ENCODE results near the gene GREB1.
A peak's percentile ranks its signal among the peaks of the same experiment; 100 is the strongest.

The GREB1 gene

DNA sequence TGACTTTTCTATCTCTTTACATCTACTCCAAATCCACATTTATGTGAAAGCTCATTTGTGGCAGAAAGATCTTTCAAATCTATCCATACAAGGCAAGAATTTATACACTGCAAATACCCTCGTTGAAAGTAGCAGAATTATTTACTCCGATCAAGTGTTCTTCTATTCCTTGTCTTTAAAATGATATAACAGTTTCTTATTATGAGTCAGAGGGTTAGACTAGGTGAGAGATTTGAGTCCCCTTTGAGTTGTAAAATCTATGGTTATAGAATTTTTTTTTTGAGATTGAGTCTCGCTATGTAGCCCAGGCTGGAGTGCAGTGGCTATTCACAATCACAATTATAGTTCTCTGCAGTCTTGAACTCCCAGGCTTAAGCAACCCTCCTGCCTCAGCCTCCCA is 5.6 kb upstream of the GREB1 start:
- H3K4me1 ChIP-seq (ENCODE audit: control extremely low read depth in 1 of 4, control insufficient read depth in 4 of 4, insufficient read depth in 4 of 4, low read length in 3 of 4), result no peaks in the 10 kb centered on the region
- H3K36me3 ChIP-seq (ENCODE audit: control insufficient read depth in 4 of 4, insufficient read depth in 4 of 4, low read length in 3 of 4), result no peaks in the 10 kb centered on the region
- peaks cover 0 to 21% (median 8%) of the 10 kb centered on the region in 5 experiments for H3K27me3 ChIP-seq (replicated peaks in 2 of 5; ENCODE audit: control insufficient read depth in 4 of 5, insufficient read depth in 5 of 5, low read length in 4 of 5)
- WGBS (ENCODE audit: insufficient coverage), result no CpG with 5 or more reads among the region's 3 CpGs
- H3K9me3 ChIP-seq (ENCODE audit: control extremely low read depth in 1 of 5, control insufficient read depth in 4 of 5, insufficient read depth in 2 of 5, low read depth in 1 of 5, low read length in 4 of 5), result no peaks in the 10 kb centered on the region
- ChIA-PET CTCF (no interaction called here), POLR2A (no interaction called here)
- no peak overlapping the region for H3K27ac ChIP-seq (ENCODE audit: insufficient read depth in 1 of 2, low read depth in 1 of 2, low read length in 2 of 2, poor library complexity in 1 of 2, severe bottlenecking in 2 of 2)
- no peak for DNase-seq
- H3K4me3 ChIP-seq (ENCODE audit: control insufficient read depth in 1 of 7, extremely low read depth in 1 of 7, insufficient read depth in 4 of 7, low read depth in 2 of 7, low read length in 6 of 7), result no peak overlapping the region

DNA sequence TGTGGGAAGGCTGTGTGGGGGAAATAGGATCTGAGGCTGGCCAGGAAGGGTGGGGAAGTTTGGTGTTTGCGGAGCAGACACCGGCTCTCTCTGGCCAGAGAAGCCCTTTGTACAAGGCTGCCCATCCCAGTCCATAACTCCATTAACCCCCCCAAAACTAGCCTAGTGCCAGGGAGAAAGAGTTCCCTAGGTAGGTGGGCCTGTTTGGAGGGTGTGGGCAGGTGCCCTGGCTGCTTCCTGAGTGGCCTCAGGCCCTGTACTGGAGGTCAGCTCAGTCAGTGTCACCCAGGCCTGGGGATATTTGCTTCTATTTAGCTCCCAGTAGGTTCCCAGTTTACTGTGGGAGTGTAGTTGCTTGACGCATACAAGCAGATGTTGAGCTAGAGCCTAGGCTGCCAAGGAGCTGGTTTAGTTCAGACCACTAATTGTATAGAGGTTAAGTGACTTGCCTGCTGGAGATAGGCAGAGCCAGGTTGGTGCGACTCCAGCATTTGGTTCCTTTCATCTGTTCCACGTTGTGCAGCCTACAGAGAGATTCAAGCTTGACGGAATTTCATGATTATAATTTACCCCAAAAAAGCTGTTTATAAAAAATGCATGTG is 2.9 kb upstream of the GREB1 start:
- peaks cover 0 to 44% (median 8%) of the 10 kb centered on the region in 5 experiments for H3K27me3 ChIP-seq (replicated peaks in 2 of 5; ENCODE audit: control insufficient read depth in 4 of 5, insufficient read depth in 5 of 5, low read length in 4 of 5)
- no peak for DNase-seq
- WGBS (ENCODE audit: insufficient coverage), result 100% methylated on average over 2 of the region's 6 CpGs
- no peaks in the 10 kb centered on the region for H3K36me3 ChIP-seq (ENCODE audit: control insufficient read depth in 4 of 4, insufficient read depth in 4 of 4, low read length in 3 of 4)
- no peak overlapping the region for H3K27ac ChIP-seq (ENCODE audit: insufficient read depth in 1 of 2, low read depth in 1 of 2, low read length in 2 of 2, poor library complexity in 1 of 2, severe bottlenecking in 2 of 2)
- H3K9me3 ChIP-seq (ENCODE audit: control extremely low read depth in 1 of 5, control insufficient read depth in 4 of 5, insufficient read depth in 2 of 5, low read depth in 1 of 5, low read length in 4 of 5), result no peaks in the 10 kb centered on the region
- no peaks in the 10 kb centered on the region for H3K4me1 ChIP-seq (ENCODE audit: control extremely low read depth in 1 of 4, control insufficient read depth in 4 of 4, insufficient read depth in 4 of 4, low read length in 3 of 4)
- H3K4me3 ChIP-seq (ENCODE audit: control insufficient read depth in 1 of 7, extremely low read depth in 1 of 7, insufficient read depth in 4 of 7, low read depth in 2 of 7, low read length in 6 of 7), result no peak overlapping the region
- POLR2A ChIA-PET, result no interaction called here
- CTCF ChIA-PET, result interaction anchor here (1.5 kb wide), 1 partner anchor 51 kb away, joined by 5 read pairs; no protein-coding TSS in a partner anchor

DNA sequence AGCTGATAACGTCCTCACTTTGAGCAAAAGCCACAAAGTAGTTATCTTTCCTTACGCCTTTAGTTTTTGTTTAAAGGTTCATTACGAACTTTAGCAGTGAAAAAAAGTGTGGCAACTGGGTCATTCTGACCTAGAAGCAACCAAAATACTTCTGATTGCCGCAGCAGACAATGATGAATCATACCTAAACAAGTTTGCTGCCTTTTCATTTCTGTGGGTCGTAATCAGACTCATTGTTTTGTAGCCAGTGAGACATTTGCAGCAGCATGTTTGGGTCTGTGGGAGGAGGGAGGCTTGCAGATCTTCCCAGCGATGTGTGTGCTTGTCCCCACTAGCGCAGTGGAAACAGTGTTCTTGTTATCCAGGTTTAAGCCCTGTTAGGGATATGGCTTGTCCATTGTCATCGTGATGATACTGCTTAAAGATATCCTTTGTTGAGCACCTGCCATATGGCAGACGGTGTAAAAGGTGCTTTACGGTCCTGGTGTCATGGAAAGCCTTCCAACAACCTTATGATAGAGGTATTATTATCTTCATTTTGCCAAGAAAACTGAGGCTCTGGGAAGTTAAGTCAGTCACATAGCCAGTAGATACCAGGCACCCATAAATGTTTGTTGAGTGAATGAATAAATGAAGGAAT is 1.3 kb upstream of the GREB1 start:
- Histone ChIP-seq H3K4me1 (ENCODE audit: control extremely low read depth in 1 of 4, control insufficient read depth in 4 of 4, insufficient read depth in 4 of 4, low read length in 3 of 4) (no peaks in the 10 kb centered on the region), H3K4me3 (ENCODE audit: control insufficient read depth in 1 of 7, extremely low read depth in 1 of 7, insufficient read depth in 4 of 7, low read depth in 2 of 7, low read length in 6 of 7) (no peak overlapping the region), H3K27ac (ENCODE audit: insufficient read depth in 1 of 2, low read depth in 1 of 2, low read length in 2 of 2, poor library complexity in 1 of 2, severe bottlenecking in 2 of 2) (no peak overlapping the region), H3K27me3 (replicated peaks in 2 of 5; ENCODE audit: control insufficient read depth in 4 of 5, insufficient read depth in 5 of 5, low read length in 4 of 5) (peaks cover 0 to 51% (median 10%) of the 10 kb centered on the region in 5 experiments), H3K36me3 (ENCODE audit: control insufficient read depth in 4 of 4, insufficient read depth in 4 of 4, low read length in 3 of 4) (no peaks in the 10 kb centered on the region), H3K9me3 (ENCODE audit: control extremely low read depth in 1 of 5, control insufficient read depth in 4 of 5, insufficient read depth in 2 of 5, low read depth in 1 of 5, low read length in 4 of 5) (no peaks in the 10 kb centered on the region)
- WGBS (ENCODE audit: insufficient coverage), result 76% methylated on average over 9 of the region's 10 CpGs
- peak in 2 of 3 donors; percentile 3 to 21 for DNase-seq
- ChIA-PET POLR2A (no interaction called here), CTCF (interaction anchor here (2.5 kb wide), 1 partner anchor 49 kb away, joined by 10 read pairs; no protein-coding TSS in a partner anchor)

DNA sequence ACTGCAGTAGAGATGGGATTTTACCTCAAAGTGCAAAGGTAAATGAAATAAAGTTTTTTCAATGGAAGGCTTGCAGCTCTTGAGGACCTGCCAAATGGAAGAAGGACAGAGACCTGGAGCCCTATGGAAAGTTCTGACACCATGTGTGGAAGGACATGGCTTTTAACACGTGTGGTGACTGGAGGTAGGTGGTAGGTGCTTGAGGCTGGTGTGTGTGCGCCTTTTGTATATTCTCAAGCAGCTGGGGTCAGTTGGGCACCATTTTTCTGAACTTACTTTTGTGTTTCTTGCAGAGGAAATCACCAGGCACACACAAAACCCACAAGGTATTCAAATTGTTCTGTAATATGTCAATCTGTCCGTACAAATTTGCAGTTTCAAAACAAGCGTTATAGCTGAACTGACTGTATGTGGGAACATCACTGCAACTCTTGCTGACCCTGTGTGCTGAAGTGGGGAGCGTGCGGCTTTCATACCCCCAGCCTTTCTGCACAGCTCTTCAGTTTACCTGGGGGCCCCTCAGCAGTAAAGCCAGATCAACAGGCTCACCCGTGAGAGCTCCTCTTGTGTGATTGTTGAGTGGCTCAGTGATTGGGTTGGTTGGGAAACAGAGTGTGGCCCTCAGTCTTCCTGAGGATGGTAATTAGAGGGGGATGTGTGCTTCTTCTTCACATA is 363 bp downstream of the GREB1 start:
- Histone ChIP-seq H3K4me1 (ENCODE audit: control extremely low read depth in 1 of 4, control insufficient read depth in 4 of 4, insufficient read depth in 4 of 4, low read length in 3 of 4) (no peaks in the 10 kb centered on the region), H3K36me3 (ENCODE audit: control insufficient read depth in 4 of 4, insufficient read depth in 4 of 4, low read length in 3 of 4) (no peaks in the 10 kb centered on the region), H3K9me3 (ENCODE audit: control extremely low read depth in 1 of 5, control insufficient read depth in 4 of 5, insufficient read depth in 2 of 5, low read depth in 1 of 5, low read length in 4 of 5) (no peaks in the 10 kb centered on the region), H3K4me3 (ENCODE audit: control insufficient read depth in 1 of 7, extremely low read depth in 1 of 7, insufficient read depth in 4 of 7, low read depth in 2 of 7, low read length in 6 of 7) (no peak overlapping the region), H3K27ac (ENCODE audit: insufficient read depth in 1 of 2, low read depth in 1 of 2, low read length in 2 of 2, poor library complexity in 1 of 2, severe bottlenecking in 2 of 2) (no peak overlapping the region), H3K27me3 (replicated peaks in 2 of 5; ENCODE audit: control insufficient read depth in 4 of 5, insufficient read depth in 5 of 5, low read length in 4 of 5) (peaks cover 0 to 59% (median 10%) of the 10 kb centered on the region in 5 experiments)
- DNase-seq, result no peak
- WGBS (ENCODE audit: insufficient coverage), result 50% methylated on average over 3 of the region's 7 CpGs
- CTCF ChIA-PET, result interaction anchor here (0.7 to 2.5 kb wide), 3 partner anchors 11 to 48 kb away, joined by 3 to 10 read pairs (median 4); no protein-coding TSS in a partner anchor
- POLR2A ChIA-PET, result no interaction called here

DNA sequence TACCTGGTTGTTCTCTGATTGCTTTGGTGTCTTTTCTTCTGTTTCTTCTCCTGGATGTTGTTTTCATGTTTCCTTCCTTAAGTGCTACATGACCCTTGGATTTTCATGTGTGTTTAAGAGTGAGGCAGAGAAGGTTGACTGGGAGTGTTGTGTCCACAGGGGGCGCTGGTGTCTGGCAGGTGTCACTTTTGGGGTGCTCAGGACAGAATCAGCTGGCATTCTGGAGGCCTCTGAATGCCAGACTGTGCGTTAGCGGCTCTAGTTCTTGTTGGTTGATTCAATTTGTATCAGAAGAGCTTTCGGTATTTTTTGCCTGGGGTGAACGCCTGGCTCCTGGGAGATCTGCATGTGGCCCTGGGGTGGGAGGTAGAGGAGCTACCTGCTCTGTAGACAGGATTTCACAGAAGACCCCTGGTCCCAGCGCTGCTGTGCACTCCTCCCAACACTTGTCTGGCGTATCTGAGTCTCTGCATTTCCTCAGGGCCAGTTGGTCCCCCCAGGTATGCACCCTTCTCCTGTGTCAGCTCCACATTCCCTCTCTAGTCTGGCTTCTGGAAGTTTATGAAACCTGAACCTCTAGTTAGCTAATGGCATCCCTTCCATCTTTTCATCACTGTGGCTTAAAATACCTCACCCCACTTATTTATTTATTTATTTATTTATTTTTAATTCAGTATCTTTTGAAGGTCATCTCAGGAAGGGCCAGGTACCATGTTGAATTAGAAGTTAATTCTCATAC is 1.1 kb downstream of the GREB1 start:
- H3K9me3 ChIP-seq (ENCODE audit: control extremely low read depth in 1 of 5, control insufficient read depth in 4 of 5, insufficient read depth in 2 of 5, low read depth in 1 of 5, low read length in 4 of 5), result no peaks in the 10 kb centered on the region
- peaks cover 0 to 66% (median 10%) of the 10 kb centered on the region in 5 experiments for H3K27me3 ChIP-seq (replicated peaks in 2 of 5; ENCODE audit: control insufficient read depth in 4 of 5, insufficient read depth in 5 of 5, low read length in 4 of 5)
- H3K36me3 ChIP-seq (ENCODE audit: control insufficient read depth in 4 of 4, insufficient read depth in 4 of 4, low read length in 3 of 4), result no peaks in the 10 kb centered on the region
- H3K4me3 ChIP-seq (ENCODE audit: control insufficient read depth in 1 of 7, extremely low read depth in 1 of 7, insufficient read depth in 4 of 7, low read depth in 2 of 7, low read length in 6 of 7), result no peak overlapping the region
- WGBS (ENCODE audit: insufficient coverage), result 61% methylated on average over 3 of the region's 7 CpGs
- no peak overlapping the region for H3K27ac ChIP-seq (ENCODE audit: insufficient read depth in 1 of 2, low read depth in 1 of 2, low read length in 2 of 2, poor library complexity in 1 of 2, severe bottlenecking in 2 of 2)
- POLR2A ChIA-PET, result no interaction called here
- no peak for DNase-seq
- no peaks in the 10 kb centered on the region for H3K4me1 ChIP-seq (ENCODE audit: control extremely low read depth in 1 of 4, control insufficient read depth in 4 of 4, insufficient read depth in 4 of 4, low read length in 3 of 4)
- CTCF ChIA-PET, result interaction anchor here (1.0 to 2.5 kb wide), 2 partner anchors 9 to 47 kb away, joined by 3 to 10 read pairs; no protein-coding TSS in a partner anchor

DNA sequence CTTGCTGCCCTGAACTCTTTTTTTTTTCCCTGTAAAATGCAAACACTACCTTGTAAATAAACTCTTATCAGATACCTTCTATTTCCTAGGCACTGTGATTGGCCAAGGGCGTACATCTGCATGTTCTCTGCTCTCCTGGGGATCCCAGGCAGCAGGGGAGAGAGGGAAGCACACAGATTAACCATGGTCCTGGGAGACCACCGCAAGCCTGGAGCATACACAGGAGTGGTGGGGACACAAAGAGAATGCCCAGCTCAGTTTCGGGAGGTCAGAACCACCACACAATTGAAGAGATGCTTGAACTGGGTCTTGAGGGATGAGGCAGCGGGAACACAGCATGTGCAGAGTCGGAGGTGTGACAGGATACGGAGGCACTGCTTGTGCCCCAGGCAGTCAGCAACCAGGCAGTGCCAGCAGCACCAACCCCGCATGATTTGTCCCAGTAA is 2.1 kb downstream of the GREB1 start:
- POLR2A ChIA-PET, result no interaction called here
- H3K27me3 ChIP-seq (replicated peaks in 2 of 5; ENCODE audit: control insufficient read depth in 4 of 5, insufficient read depth in 5 of 5, low read length in 4 of 5), result peaks cover 0 to 72% (median 11%) of the 10 kb centered on the region in 5 experiments
- H3K4me1 ChIP-seq (ENCODE audit: control extremely low read depth in 1 of 4, control insufficient read depth in 4 of 4, insufficient read depth in 4 of 4, low read length in 3 of 4), result no peaks in the 10 kb centered on the region
- WGBS (ENCODE audit: insufficient coverage), result 93% methylated on average over 5 of the region's 7 CpGs
- H3K9me3 ChIP-seq (ENCODE audit: control extremely low read depth in 1 of 5, control insufficient read depth in 4 of 5, insufficient read depth in 2 of 5, low read depth in 1 of 5, low read length in 4 of 5), result no peaks in the 10 kb centered on the region
- H3K4me3 ChIP-seq (ENCODE audit: control insufficient read depth in 1 of 7, extremely low read depth in 1 of 7, insufficient read depth in 4 of 7, low read depth in 2 of 7, low read length in 6 of 7), result no peak overlapping the region
- H3K36me3 ChIP-seq (ENCODE audit: control insufficient read depth in 4 of 4, insufficient read depth in 4 of 4, low read length in 3 of 4), result no peaks in the 10 kb centered on the region
- CTCF ChIA-PET, result no interaction called here
- DNase-seq, result no peak
- no peak overlapping the region for H3K27ac ChIP-seq (ENCODE audit: insufficient read depth in 1 of 2, low read depth in 1 of 2, low read length in 2 of 2, poor library complexity in 1 of 2, severe bottlenecking in 2 of 2)
